Measurements from ENCODE around the gene VKORC1L1.
"Not testable (repeated sequence)": the region's sequence is repeated elsewhere in the genome, so short reads cannot be mapped to it uniquely, and the experiment has no call there.

VKORC1L1 gene

GRCh38 chr7:65888434-65889156, 15.7 kb downstream of the VKORC1L1 start:
- FAIRE-seq: not testable (repeated sequence)

GRCh38 chr7:65889722-65890121, 16.8 kb downstream of the VKORC1L1 start:
- FAIRE-seq: not testable (repeated sequence)

GRCh38 chr7:65892161-65892560, 19.3 kb downstream of the VKORC1L1 start:
- no peak for FAIRE-seq

- FAIRE-seq: no peak
These were observed 20.0 kb downstream of the VKORC1L1 start for GRCh38 chr7:65892835-65893234.

- no peak for FAIRE-seq
These were observed 23.5 kb downstream of the VKORC1L1 start for GRCh38 chr7:65896279-65896870.

- FAIRE-seq: not testable (repeated sequence)
These were observed 24.4 kb downstream of the VKORC1L1 start for GRCh38 chr7:65897289-65897688.

GRCh38 chr7:65898677-65899447, 26.0 kb downstream of the VKORC1L1 start:
- not testable (repeated sequence) for FAIRE-seq

- FAIRE-seq: no peak
These were observed 29.4 kb downstream of the VKORC1L1 start for GRCh38 chr7:65902306-65902705.

GRCh38 chr7:65907501-65908198, 34.8 kb downstream of the VKORC1L1 start:
- no peak for FAIRE-seq

GRCh38 chr7:65910237-65910636, 37.4 kb downstream of the VKORC1L1 start:
- no peak for FAIRE-seq

- no peak for FAIRE-seq
These were observed 39.4 kb downstream of the VKORC1L1 start for GRCh38 chr7:65912237-65912636.

GRCh38 chr7:65915921-65916657, 43.2 kb downstream of the VKORC1L1 start:
- FAIRE-seq: no peak

- no peak for FAIRE-seq
These were observed 50.4 kb downstream of the VKORC1L1 start for GRCh38 chr7:65923316-65923715.

GRCh38 chr7:65924193-65924592, 51.3 kb downstream of the VKORC1L1 start:
- FAIRE-seq: no peak

- no peak for FAIRE-seq
These were observed 52.2 kb downstream of the VKORC1L1 start for GRCh38 chr7:65925040-65925439.

GRCh38 chr7:65926588-65926987, 53.7 kb downstream of the VKORC1L1 start:
- FAIRE-seq: no peak

- no peak for FAIRE-seq
These were observed 54.9 kb downstream of the VKORC1L1 start for GRCh38 chr7:65927489-65928448.

GRCh38 chr7:65931685-65932084, 58.8 kb downstream of the VKORC1L1 start:
- no peak for FAIRE-seq

- FAIRE-seq: no peak
These were observed 64.4 kb downstream of the VKORC1L1 start for GRCh38 chr7:65937296-65937695.

- FAIRE-seq: no peak
These were observed 65.5 kb downstream of the VKORC1L1 start for GRCh38 chr7:65938336-65938895.

- FAIRE-seq: not testable (repeated sequence)
These were observed 72.9 kb downstream of the VKORC1L1 start for GRCh38 chr7:65945787-65946186.

All from islet of Langerhans (tissue), 1 donor.